B cell (primary cell): ENCODE measurements around the gene PACSIN3. TPM values are rescaled to one million over a fixed set of nuclear protein-coding genes. Genes with fewer than 3 reads are reported as not detected.

Source experiments
- ATAC-seq: fragments of 200-7000 bp; cut with Tn5 transposase; one replicate; pipeline ENCODE4 v1.10.0; 2021; ENCODE audit warnings: low read depth, mild to moderate bottlenecking, moderate number of reproducible peaks, moderate library complexity
- CTCF ChIA-PET: fragments of 350-600 bp; sonication (Branson Sonifier 250); formaldehyde crosslinking; loops from one replicate; lab custom pipeline; 2021; ENCODE audit warnings: antibody characterized with exemption, inconsistent platforms; lab: Charles Lee
- POLR2A ChIA-PET: fragments of 350-600 bp; sonication (Branson Sonifier 250); formaldehyde crosslinking; loops from one replicate; lab custom pipeline; 2021; ENCODE audit warnings: antibody characterized with exemption; lab: Charles Lee
- DNase-seq: peaks from one replicate; pipeline ENCODE4 v3.0.0; 2013
- H2AFZ ChIP-seq: 2 replicates; pipeline ENCODE4 v1.6.1; 2012; ENCODE audit warnings: mild to moderate bottlenecking, low read depth, low read length; ENCODE audit not compliant: insufficient read depth, poor library complexity, severe bottlenecking
- H3K27ac ChIP-seq, 2 donors: 1 replicate in 1 of 2; 2 replicates in 1 of 2; pipeline ENCODE4 v1.5.1; 2012 to 2013; ENCODE audit warnings: low read length in 2 of 2, mild to moderate bottlenecking in 2 of 2, moderate library complexity in 1 of 2
- H3K27me3 ChIP-seq, 4 experiments: fragments of 200-600 bp in 1 of 4; sonication (generic) in 1 of 4; replicated peaks in 1 of 4; 1 replicate in 2 of 4; 2 replicates in 2 of 4; pipeline versions ENCODE4 v1.6.1 to v1.7.0; 2013 to 2016; ENCODE audit warnings: low read length in 3 of 4, mild to moderate bottlenecking in 2 of 4, mixed read lengths in 1 of 4, moderate library complexity in 1 of 4; ENCODE audit not compliant: insufficient read depth in 4 of 4, control insufficient read depth in 3 of 4; ENCODE audit errors: control extremely low read depth in 1 of 4
- H3K36me3 ChIP-seq, 2 experiments: replicated peaks in 1 of 2; 1 replicate in 1 of 2; 2 replicates in 1 of 2; pipeline versions ENCODE4 v1.6.1 to v1.7.1; 2013; ENCODE audit warnings: low read length in 1 of 2; ENCODE audit not compliant: insufficient read depth in 2 of 2, control insufficient read depth in 1 of 2; ENCODE audit errors: control extremely low read depth in 1 of 2, extremely low read depth in 1 of 2
- H3K4me1 ChIP-seq, 2 donors: fragments of 200-600 bp in 1 of 2; sonication (generic) in 1 of 2; 1 replicate in 1 of 2; 2 replicates in 1 of 2; pipeline versions ENCODE4 v1.5.1 to v1.6.1; 2013 to 2017; ENCODE audit warnings: low read length in 2 of 2; ENCODE audit not compliant: control insufficient read depth in 2 of 2, insufficient read depth in 2 of 2
- H3K4me2 ChIP-seq: replicated peaks from 2 replicates; pipeline ENCODE3; 2012; ENCODE audit warnings: mild to moderate bottlenecking, low read depth, low read length; ENCODE audit not compliant: poor library complexity, severe bottlenecking
- H3K4me3 ChIP-seq, 5 experiments: fragments of 200-600 bp in 1 of 5; sonication (generic) in 1 of 5; 1 replicate in 3 of 5; 2 replicates in 2 of 5; pipeline versions ENCODE4 v1.5.1 to v1.7.0; 2011 to 2016; ENCODE audit warnings: low read length in 4 of 5, mild to moderate bottlenecking in 4 of 5, low read depth in 2 of 5, control low read depth in 1 of 5, moderate library complexity in 1 of 5; ENCODE audit not compliant: insufficient read depth in 1 of 5; ENCODE audit errors: control extremely low read depth in 1 of 5, extremely low read depth in 1 of 5
- H3K79me2 ChIP-seq: fragments of 200-600 bp; sonication (generic); one replicate; pipeline ENCODE4 v1.6.0; 2016; ENCODE audit warnings: low read length; ENCODE audit not compliant: control insufficient read depth, insufficient read depth
- H3K9ac ChIP-seq: fragments of 200-600 bp; sonication (generic); 2 replicates; pipeline ENCODE4 v1.6.1; 2017; ENCODE audit warnings: mild to moderate bottlenecking, low read length, moderate library complexity
- H3K9me3 ChIP-seq, 3 donors: one replicate each; pipeline versions ENCODE4 v1.6.1 to v1.7.1; 2013; ENCODE audit warnings: low read length in 2 of 3; ENCODE audit not compliant: control insufficient read depth in 2 of 3, insufficient read depth in 1 of 3; ENCODE audit errors: control extremely low read depth in 1 of 3
- H4K20me1 ChIP-seq: 2 replicates; pipeline ENCODE4 v1.6.0; 2012; ENCODE audit warnings: mild to moderate bottlenecking, low read length; ENCODE audit not compliant: insufficient read depth, control insufficient read depth, poor library complexity, severe bottlenecking
- H3K27ac Mint-ChIP-seq: one replicate; pipeline ENCODE4 v1.8.0; 2021; ENCODE audit warnings: mixed read lengths
- H3K27me3 Mint-ChIP-seq: one replicate; pipeline ENCODE4 v1.8.0; 2021; ENCODE audit warnings: mixed read lengths
- H3K4me1 Mint-ChIP-seq: one replicate; pipeline ENCODE4 v1.8.0; 2021; ENCODE audit warnings: mixed read lengths
- H3K4me3 Mint-ChIP-seq: one replicate; pipeline ENCODE4 v1.8.0; 2021; ENCODE audit warnings: mixed read lengths
- H3K9me3 Mint-ChIP-seq: one replicate; pipeline ENCODE4 v1.8.0; 2022; ENCODE audit warnings: mixed read lengths; ENCODE audit not compliant: insufficient read depth
- CTCF ChIP-seq: fragments of 200-600 bp; IDR thresholded peaks from one replicate; pipeline ENCODE4 v1.8.0; 2022; ENCODE audit warnings: antibody characterized with exemption, mild to moderate bottlenecking
- EZH2 ChIP-seq: IDR thresholded peaks from 2 replicates; pipeline ENCODE4 v1.6.1; 2012; ENCODE audit warnings: borderline replicate concordance, low read depth, mild to moderate bottlenecking, moderate library complexity, low read length; ENCODE audit not compliant: insufficient read depth, poor library complexity, severe bottlenecking
- WGBS: methylation state at CpG from one replicate; pipeline ENCODE4 v1.1.5; 2013; ENCODE audit warnings: missing lambda C conversion rate; ENCODE audit not compliant: insufficient coverage; 5-methylcytosine and 5-hydroxymethylcytosine counted together
- intact Hi-C: fragments of 100-400 bp; cut with micrococcal nuclease; formaldehyde crosslinking; loops from one replicate; pipeline ENCODE4 v1.10.0; 2022
- polyA plus RNA-seq: library from polyadenylated mRNA; depleted of rRNA; stranded (reverse); fragments of >200 nt; gene quantifications from 2 replicates; pipeline ENCODE4 v1.2.3, GENCODE V29; 2012
- total RNA-seq, 2 donors: library from RNA; stranded (reverse); fragments of 120-200 nt in 1 of 2; gene quantifications; 1 replicate in 1 of 2; 2 replicates in 1 of 2; pipeline versions ENCODE4 v1.2.3 to v1.2.4, GENCODE V29; 2013 to 2022

Gene PACSIN3
- total and polyA plus RNA-seq, 2 donors (not counting 1 experiment from before 2014, with no cell fraction given), result 2.1 TPM; not detected in 1

- ChIA-PET POLR2A (no interaction called here), CTCF (interaction anchor here (1.6 kb wide), 1 partner anchor 63 kb away, joined by 3 read pairs; no protein-coding TSS in a partner anchor)
- intact Hi-C loops, result no loop called here
- Histone ChIP-seq H3K4me3 (no peak overlapping the region), H3K79me2 (peaks cover 44% of the 10 kb centered on the region), H3K4me2 (no peak overlapping the region), H3K9ac (no peak overlapping the region), H4K20me1 (peaks cover 68% of the 10 kb centered on the region), H3K4me1 (no peaks in the 10 kb centered on the region), H3K9me3 (no peaks in the 10 kb centered on the region), H3K27me3 (no peaks in the 10 kb centered on the region), H3K27ac (no peak overlapping the region), H3K36me3 (peaks cover 0 to 80% of the 10 kb centered on the region in 2 experiments), H2AFZ (no peak overlapping the region)
- TF ChIP-seq CTCF (no peak), EZH2 (no peak)
- Mint-ChIP-seq H3K4me1 (peaks cover 1% of the 10 kb centered on the region), H3K27ac (no peak overlapping the region), H3K27me3 (no peaks in the 10 kb centered on the region), H3K9me3 (no peaks in the 10 kb centered on the region), H3K4me3 (no peak overlapping the region)
- ATAC-seq (no peak), DNase-seq (peak; percentile 6)
- WGBS, result 96% methylated on average over 5 of the region's 5 CpGs
Measured at GRCh38 chr11:47166368-47166767, 19.9 kb downstream of the PACSIN3 start.

GRCh38 chr11:47165253-47165840 lies 20.9 kb downstream of the PACSIN3 start:
- ATAC-seq (no peak), DNase-seq (no peak)
- Histone ChIP-seq H2AFZ (no peak overlapping the region), H3K36me3 (peaks cover 0 to 72% of the 10 kb centered on the region in 2 experiments), H3K79me2 (peaks cover 33% of the 10 kb centered on the region), H3K9me3 (no peaks in the 10 kb centered on the region), H3K4me3 (no peak overlapping the region), H3K4me1 (peaks cover 0 to 2% of the 10 kb centered on the region in 2 donors), H3K27ac (no peak overlapping the region), H3K4me2 (no peak overlapping the region), H3K9ac (no peak overlapping the region), H4K20me1 (peaks cover 67% of the 10 kb centered on the region), H3K27me3 (no peaks in the 10 kb centered on the region)
- Mint-ChIP-seq H3K9me3 (no peaks in the 10 kb centered on the region), H3K4me1 (peaks cover 1% of the 10 kb centered on the region), H3K27me3 (no peaks in the 10 kb centered on the region), H3K4me3 (no peak overlapping the region), H3K27ac (peak overlapping the region; percentile 2)
- TF ChIP-seq EZH2, result no peak
- no peak for TF ChIP-seq CTCF
- intact Hi-C loops, result no loop called here
- ChIA-PET CTCF (interaction anchor here (0.7 to 1.6 kb wide), 2 partner anchors 12 to 64 kb away, joined by 3 to 5 read pairs; no protein-coding TSS in a partner anchor), POLR2A (no interaction called here)
- 96% methylated on average over 13 of the region's 16 CpGs for WGBS
